SJCRH30 (cell line): ENCODE measurements around the gene NR4A3. TPM values are rescaled to one million over a fixed set of nuclear protein-coding genes. Genes with fewer than 3 reads are reported as not detected.

Experiments used
- DNase-seq, 2 experiments: peaks; one replicate each; pipeline ENCODE4 v3.0.0-alpha.2; 2015 to 2020
- H3K27ac ChIP-seq: fragments of 250-450 bp; sonication (Bioruptor Pico); 2 replicates; pipeline ENCODE4 v1.5.1; 2020; ENCODE audit warnings: mild to moderate bottlenecking, moderate library complexity
- H3K27me3 ChIP-seq: fragments of 250-450 bp; sonication (Bioruptor Pico); 2 replicates; pipeline ENCODE4 v1.5.1; 2020; ENCODE audit warnings: mild to moderate bottlenecking, moderate library complexity
- H3K36me3 ChIP-seq: fragments of 250-450 bp; sonication (Bioruptor Pico); 2 replicates; pipeline ENCODE4 v1.5.1; 2020; ENCODE audit warnings: mild to moderate bottlenecking, moderate library complexity
- H3K4me1 ChIP-seq: fragments of 250-450 bp; sonication (Bioruptor Pico); 2 replicates; pipeline ENCODE4 v1.5.1; 2020; ENCODE audit warnings: mild to moderate bottlenecking, moderate library complexity
- H3K4me3 ChIP-seq: fragments of 250-450 bp; sonication (Bioruptor Pico); 2 replicates; pipeline ENCODE4 v1.5.1; 2020; ENCODE audit warnings: mild to moderate bottlenecking, moderate library complexity
- H3K9me3 ChIP-seq: fragments of 250-450 bp; sonication (Bioruptor Pico); replicated peaks from 2 replicates; pipeline ENCODE4 v1.5.1; 2020; ENCODE audit warnings: mild to moderate bottlenecking, moderate library complexity
- total RNA-seq: library from RNA; depleted of rRNA; stranded (reverse); fragments of >200 nt; shearing (Covaris generic); gene quantifications from 2 replicates; pipeline ENCODE4 v1.2.3, GENCODE V29; 2014

NR4A3 gene
- total RNA-seq, 1 experiment from 2014 or later, result 0.32 TPM

DNA sequence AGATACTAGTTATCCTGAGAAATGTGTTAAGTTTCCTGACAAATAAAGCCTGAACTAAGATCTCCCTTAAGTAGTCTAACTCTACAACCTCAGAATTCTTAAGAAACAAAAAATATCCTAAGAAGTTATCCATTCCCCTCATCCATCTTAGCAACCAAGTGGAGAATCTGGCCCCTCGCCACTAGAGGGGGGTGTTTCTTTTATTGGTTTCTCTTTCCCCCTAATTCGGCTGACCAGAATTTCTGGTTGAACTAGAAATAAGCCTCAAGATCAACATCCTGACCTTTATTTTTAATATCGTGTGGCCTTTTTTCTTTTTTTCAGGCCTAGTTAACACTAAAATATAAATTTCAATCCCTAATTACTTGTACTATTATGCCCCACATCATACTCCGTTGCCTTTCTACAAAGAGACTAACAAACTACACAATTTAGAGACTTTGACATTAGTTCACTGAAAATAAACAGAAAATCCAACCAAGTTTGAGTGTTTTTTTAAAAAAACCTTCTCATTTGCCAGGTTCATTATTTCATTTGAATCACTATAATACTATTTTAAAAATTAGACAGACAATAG lies 14.3 kb upstream of the NR4A3 start:
- Histone ChIP-seq H3K27me3 (no peaks in the 10 kb centered on the region), H3K36me3 (peaks cover 7% of the 10 kb centered on the region; the same call in 1 of the 2 replicates), H3K27ac (no peak overlapping the region), H3K4me3 (no peak overlapping the region), H3K4me1 (no peaks in the 10 kb centered on the region), H3K9me3 (no peaks in the 10 kb centered on the region)
- peak; percentile 53 to 84 for DNase-seq

DNA sequence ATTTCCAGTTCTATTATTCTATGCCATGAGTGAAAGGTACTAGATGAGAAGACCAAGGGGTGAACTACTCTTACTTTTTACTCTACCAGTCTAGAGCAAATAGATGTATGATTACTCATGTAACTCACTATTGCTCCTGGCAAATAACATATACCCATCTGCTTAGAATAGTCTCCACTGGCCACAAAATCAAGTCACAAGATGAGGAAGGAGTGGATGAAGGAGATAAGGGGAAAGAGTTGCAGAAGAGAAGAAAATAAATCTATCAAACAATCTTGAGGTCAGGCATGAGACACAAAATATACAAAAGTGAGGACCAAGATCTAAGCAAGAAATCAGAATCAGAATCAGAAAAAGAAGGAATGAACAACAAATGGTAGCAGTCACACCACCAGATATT lies 13.7 kb upstream of the NR4A3 start:
- Histone ChIP-seq H3K27ac (no peak overlapping the region), H3K4me1 (no peaks in the 10 kb centered on the region), H3K9me3 (no peaks in the 10 kb centered on the region), H3K4me3 (no peak overlapping the region), H3K27me3 (no peaks in the 10 kb centered on the region), H3K36me3 (0 out of 2 replicates have a peak, but pooled peaks cover 3% of the 10 kb centered on the region)
- no peak for DNase-seq

DNA sequence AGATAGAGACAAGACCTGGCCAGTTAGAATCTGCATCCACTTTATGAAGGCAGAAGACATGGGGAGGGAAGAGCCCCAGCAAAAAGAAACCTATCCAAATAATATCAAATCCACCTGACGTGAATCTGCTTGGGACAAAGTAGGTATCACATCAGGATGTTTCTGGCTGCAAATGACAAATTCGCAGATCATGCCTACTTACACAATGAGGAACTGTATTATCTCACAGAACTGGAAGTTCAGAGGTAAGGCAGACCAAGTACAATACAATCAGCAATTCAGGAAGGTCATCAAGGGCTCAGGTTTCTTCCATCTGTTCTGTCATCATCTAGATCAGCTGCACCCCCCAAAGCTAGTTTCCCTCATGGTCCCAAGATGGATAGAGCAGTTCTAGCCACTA lies 13.2 kb upstream of the NR4A3 start:
- Histone ChIP-seq H3K36me3 (0 out of 2 replicates have a peak, but pooled peaks cover 3% of the 10 kb centered on the region), H3K4me1 (no peaks in the 10 kb centered on the region), H3K4me3 (no peak overlapping the region), H3K9me3 (no peaks in the 10 kb centered on the region), H3K27me3 (no peaks in the 10 kb centered on the region), H3K27ac (no peak overlapping the region)
- DNase-seq, result no peak

DNA sequence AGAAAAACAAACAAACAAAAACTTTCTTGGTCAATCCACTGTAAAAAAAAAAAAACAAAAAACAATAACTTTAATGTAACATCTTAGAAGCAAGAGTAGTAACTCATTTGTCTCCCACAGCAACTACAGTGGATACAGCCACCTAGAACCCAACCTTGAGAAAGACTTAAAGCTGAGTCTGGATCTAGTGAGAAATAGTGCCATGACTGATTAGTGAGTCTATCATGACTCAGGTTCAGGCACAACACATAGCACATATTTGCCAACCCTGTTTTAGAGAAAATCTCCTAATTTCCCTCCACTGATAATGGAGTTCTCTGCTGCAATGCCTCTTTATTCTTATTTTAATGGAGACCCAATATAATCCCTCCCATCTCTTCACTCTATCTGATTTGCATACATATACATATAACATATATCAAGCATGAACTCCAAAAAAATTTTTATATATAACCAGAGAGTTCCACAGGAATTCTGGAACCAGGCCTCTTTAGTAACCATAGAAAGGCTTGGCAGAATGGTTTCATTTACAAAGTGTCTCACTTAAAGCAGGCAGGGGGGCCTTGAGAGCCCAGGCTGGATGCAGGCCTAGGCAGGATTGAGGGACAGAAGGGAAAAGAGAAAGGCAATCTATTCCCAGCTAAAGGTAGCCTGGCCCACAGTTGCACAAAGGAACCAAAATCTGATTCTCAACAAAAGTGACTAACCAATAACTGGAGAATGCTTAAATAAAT lies 11.9 kb upstream of the NR4A3 start:
- DNase-seq, result no peak
- no peak overlapping the region for H3K4me3 ChIP-seq
- no peaks in the 10 kb centered on the region for H3K4me1 ChIP-seq
- 0 out of 2 replicates have a peak, but pooled peaks cover 3% of the 10 kb centered on the region for H3K36me3 ChIP-seq
- no peaks in the 10 kb centered on the region for H3K9me3 ChIP-seq
- no peak overlapping the region for H3K27ac ChIP-seq
- no peaks in the 10 kb centered on the region for H3K27me3 ChIP-seq

DNA sequence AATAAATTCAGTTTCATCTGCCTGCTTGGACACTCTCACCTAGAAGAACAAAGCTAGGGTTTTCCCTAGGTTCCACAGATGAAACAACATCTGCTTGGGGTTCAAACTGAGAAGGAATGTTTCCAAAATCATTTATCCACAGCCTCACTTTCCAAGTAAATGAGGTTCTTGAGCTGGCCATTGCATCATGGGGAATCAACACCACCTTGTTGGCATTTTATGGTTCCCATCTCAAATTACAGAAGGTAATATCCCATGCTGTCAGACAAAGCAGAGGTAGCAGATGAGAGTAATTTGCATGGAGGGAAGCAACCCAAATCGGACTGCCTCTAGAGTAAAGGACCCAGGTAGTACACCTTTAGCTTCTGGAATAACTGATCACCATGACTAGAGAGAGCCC lies 10.5 kb upstream of the NR4A3 start:
- Histone ChIP-seq H3K27ac (no peak overlapping the region), H3K4me3 (no peak overlapping the region), H3K4me1 (no peaks in the 10 kb centered on the region), H3K27me3 (no peaks in the 10 kb centered on the region), H3K36me3 (no peaks in the 10 kb centered on the region), H3K9me3 (no peaks in the 10 kb centered on the region)
- no peak for DNase-seq

DNA sequence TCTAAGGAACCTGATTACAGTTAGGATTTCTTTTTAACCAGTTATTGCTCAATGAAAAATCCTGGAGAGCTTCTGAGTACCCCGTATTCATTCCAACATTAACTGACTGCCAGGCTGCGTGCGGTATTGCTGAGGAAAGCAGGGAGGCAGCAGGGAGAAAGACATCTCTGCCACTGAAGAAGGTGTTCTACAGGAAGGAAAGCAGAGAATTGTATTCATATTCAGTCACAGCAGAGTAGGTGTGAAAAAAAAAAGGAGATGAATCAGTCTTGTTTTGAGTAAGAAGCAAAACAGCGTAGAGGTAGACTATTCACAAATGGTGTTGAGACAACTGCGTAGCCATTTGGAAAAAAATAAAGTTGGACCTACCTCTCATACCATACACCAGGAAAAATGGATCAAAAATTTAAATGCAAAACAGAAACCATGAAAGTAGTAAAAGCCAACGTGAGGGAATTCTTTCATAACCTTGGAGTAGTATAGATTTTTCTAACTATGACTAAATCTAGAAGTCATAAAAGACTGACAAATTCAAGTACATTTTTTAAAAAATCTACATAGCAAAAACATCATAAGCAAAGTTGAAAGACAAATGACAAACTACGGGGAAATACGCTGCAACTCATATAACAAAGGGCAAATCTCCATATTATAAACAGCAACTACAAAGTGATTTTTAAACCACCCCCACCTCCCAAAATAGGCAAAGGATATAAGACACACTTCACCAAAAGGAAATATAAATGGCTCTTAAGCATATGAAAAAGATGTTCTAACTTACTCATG lies 9.9 kb upstream of the NR4A3 start:
- Histone ChIP-seq H3K4me1 (no peaks in the 10 kb centered on the region), H3K4me3 (no peak overlapping the region), H3K27ac (no peak overlapping the region), H3K36me3 (no peaks in the 10 kb centered on the region), H3K9me3 (no peaks in the 10 kb centered on the region), H3K27me3 (no peaks in the 10 kb centered on the region)
- DNase-seq, result no peak

DNA sequence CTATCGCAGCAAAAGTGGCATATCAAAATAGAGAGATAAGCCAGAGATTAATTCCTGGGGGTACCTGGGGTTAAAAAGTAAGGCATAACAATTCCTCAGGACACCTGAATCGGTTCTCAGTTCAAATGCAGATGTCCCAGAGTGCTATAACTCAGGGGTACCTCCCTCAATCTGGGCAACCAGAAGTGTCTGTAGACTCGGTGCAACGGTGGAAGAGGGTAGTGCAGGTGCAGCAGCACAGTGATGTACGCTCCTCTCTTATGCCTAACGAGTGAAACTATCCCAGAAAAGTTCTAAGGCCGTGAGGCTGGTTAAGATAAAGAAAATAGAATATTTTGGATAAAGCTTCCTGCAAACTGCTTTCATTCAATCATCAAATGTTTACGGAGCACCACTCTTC lies 7.9 kb upstream of the NR4A3 start:
- Histone ChIP-seq H3K27me3 (no peaks in the 10 kb centered on the region), H3K4me3 (no peak overlapping the region), H3K27ac (no peak overlapping the region), H3K4me1 (peaks cover 4% of the 10 kb centered on the region; the same call in 1 of the 2 replicates), H3K36me3 (no peaks in the 10 kb centered on the region), H3K9me3 (no peaks in the 10 kb centered on the region)
- DNase-seq, result no peak

DNA sequence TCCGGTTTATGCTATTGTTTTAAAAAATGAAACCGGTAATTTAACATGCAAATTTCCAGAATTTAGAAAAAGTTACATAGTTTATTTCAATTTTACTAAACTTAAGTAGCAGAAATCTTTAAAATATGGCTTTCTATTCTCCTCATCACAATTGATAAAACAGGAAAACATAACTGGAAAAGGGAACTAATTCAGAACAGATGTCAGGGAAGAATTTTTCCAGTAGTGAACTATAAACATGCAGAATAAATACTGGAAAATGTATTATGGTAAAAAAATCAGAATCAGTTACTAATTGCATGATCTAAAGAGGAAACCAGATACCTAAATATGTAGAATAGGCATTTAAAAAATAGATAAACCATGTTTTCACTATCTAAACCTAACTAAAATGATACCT lies 7.3 kb upstream of the NR4A3 start:
- Histone ChIP-seq H3K36me3 (no peaks in the 10 kb centered on the region), H3K27me3 (no peaks in the 10 kb centered on the region), H3K4me1 (peaks cover 4% of the 10 kb centered on the region; the same call in 1 of the 2 replicates), H3K9me3 (no peaks in the 10 kb centered on the region), H3K4me3 (no peak overlapping the region), H3K27ac (no peak overlapping the region)
- no peak for DNase-seq

DNA sequence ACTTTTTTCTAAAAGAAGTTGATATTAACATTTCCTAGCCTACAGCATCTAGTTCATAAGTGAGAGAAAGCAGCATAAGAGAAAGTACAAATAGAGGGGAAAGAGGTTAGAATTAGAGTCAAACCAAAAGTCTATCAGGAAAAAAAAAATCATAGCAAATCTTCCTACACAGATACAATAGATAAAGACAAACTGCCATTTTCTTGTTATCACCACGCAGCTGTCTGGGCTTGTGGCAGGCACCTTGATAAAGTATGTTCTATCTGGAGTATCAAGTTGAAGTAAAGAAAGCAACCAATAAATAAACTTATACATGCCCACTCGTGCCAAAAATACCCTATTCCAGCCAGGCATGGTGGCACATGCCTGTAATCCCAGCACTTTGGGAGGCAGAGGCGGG lies 5.3 kb upstream of the NR4A3 start:
- no peaks in the 10 kb centered on the region for H3K27me3 ChIP-seq
- peaks cover 4% of the 10 kb centered on the region; the same call in 1 of the 2 replicates for H3K4me1 ChIP-seq
- H3K36me3 ChIP-seq, result no peaks in the 10 kb centered on the region
- H3K27ac ChIP-seq, result no peak overlapping the region
- H3K9me3 ChIP-seq, result no peaks in the 10 kb centered on the region
- DNase-seq, result no peak
- no peak overlapping the region for H3K4me3 ChIP-seq

DNA sequence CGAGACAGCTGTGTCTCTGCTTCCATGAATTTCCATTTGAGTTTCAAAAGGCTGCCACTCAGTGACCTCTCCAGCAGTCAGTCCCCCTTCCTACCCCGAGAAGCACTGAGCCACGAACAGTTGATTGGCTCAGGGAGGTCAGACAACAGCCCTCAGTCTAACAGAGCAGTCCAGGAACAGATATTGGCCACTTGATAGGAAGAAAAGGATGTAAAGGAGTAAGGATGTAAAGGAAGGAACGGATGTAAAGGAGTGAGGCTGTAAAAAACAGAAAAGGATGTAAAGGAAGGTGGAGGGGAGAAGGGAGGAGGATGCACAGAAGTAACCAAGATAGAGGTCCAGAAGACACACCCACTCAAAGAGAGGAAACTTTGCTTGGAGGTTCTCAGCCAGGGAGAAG lies 3.2 kb upstream of the NR4A3 start:
- Histone ChIP-seq H3K27ac (peak overlapping the region; percentile 96), H3K4me3 (peak overlapping the region; percentile 86), H3K27me3 (no peaks in the 10 kb centered on the region), H3K36me3 (no peaks in the 10 kb centered on the region), H3K9me3 (no peaks in the 10 kb centered on the region), H3K4me1 (peaks cover 4% of the 10 kb centered on the region; the same call in 1 of the 2 replicates)
- DNase-seq, result peak; percentile 32 to 56

DNA sequence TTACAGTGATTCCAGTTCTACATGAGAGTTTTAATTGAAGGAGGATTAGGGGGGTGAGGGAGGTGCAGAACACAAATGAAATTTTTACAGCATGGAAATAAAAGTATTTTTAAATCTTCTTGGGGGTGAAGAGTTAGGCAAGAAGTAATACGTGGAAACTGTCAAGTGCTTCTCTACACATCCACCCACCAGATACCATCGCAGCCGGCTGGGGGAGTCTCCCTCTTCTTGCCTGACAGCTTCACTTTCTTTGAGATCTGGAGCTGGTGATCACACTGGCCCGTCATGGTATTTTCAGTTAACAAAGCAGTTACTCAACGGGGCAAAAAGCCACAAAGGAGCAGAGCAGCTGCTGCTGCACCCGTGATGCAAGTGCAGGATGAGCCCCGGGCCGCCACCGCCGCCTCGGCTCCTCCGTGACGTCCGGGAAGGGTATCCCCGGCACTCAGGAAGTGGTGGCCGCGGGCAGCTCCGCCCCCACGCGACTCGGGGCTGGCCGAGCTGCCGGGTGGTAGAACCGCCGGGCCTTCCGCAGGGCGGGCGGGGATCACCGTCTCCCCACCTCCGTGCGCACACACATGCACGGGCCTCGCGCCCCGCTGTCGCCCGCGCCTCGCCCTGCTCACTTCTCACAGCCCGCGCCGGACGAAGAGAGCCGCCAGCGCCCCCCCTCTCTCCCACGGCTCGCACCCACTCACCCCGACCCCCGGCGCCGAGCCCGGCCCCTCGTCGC lies 2.4 kb upstream of the NR4A3 start:
- Histone ChIP-seq H3K4me3 (peak overlapping the region; percentile 86), H3K36me3 (no peaks in the 10 kb centered on the region), H3K9me3 (no peaks in the 10 kb centered on the region), H3K27ac (peak overlapping the region; percentile 96), H3K27me3 (no peaks in the 10 kb centered on the region), H3K4me1 (peaks cover 4% of the 10 kb centered on the region; the same call in 1 of the 2 replicates)
- DNase-seq, result peak; percentile 91 to 94

DNA sequence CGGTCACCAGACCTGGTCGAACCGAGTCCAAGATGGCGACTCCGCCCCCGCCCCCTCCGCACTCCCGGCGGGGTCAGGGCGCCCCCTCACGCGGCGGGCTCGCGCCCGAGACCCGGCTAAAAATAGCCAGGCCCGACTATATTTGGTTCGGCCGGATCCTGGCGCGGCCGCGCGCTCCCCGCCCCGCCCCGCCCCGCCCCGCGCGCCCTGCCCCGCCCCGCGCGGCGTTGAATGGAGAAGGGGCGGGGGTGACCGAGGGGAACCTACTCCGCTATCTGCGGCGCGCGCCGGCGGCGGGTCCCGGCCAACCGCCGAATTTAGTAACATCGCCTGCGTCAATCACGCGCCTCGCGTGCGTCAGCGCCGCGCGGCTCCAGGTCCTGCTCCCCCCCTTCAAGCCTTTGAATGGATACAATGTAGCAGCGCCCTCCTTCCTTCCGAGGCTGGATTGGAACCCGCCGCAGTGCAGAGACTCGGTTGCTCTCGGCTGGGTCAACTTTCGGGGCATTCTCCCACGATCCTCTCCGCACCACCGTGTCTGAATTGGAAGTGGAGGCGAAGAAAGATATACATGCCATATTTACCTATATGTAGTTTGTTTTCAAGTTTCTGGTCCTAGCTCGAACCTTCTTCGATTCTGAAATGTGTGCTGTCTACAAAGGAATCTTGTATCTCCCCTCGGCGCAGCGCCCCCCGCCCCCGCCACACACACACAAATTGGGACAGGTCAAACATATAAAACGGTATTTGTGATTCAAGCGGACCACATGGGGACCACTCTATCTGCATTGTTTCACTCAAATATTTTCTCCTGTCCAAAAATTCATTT lies 1.6 kb upstream of the NR4A3 start:
- Histone ChIP-seq H3K36me3 (no peaks in the 10 kb centered on the region), H3K9me3 (no peaks in the 10 kb centered on the region), H3K4me3 (peak overlapping the region; percentile 86), H3K27me3 (no peaks in the 10 kb centered on the region), H3K4me1 (peaks cover 4% of the 10 kb centered on the region; the same call in 1 of the 2 replicates), H3K27ac (peak overlapping the region; percentile 96)
- DNase-seq, result peak; percentile 95 to 96

DNA sequence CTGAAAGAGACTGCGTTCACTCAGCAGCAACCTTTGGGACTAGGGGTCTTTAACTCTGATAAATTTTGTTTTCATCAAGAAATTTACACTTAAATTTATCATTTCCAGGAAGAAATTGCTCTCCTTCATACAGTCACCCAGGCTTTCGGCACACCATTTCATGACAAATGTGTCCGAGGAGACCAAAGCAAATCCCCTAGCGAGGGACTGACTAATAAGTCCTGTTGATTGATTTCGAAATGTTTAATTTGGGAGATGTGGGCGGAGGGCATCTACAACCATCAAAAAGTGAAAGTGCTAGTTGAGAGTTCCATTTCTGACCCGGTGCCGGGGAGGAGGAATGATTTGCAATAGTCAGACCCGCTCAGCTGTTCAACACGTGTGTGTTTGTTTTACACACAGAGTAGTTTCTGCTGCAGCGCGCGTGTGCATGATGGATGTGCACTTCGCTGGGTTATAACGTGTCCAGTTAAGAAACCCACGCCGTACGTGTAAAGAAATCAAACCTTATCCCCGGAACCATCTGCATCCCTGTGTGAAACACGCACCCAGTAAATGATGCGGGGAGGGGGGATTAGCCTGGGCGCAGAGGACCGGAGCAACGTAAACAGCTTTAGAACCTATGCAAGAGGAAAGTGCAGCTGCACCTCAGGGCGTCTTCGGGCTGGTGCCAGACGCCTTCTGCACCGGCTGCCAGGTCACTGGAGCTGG lies 845 bp upstream of the NR4A3 start:
- H3K9me3 ChIP-seq, result no peaks in the 10 kb centered on the region
- no peaks in the 10 kb centered on the region for H3K36me3 ChIP-seq
- peak; percentile 43 to 62 for DNase-seq
- H3K4me1 ChIP-seq, result peaks cover 4% of the 10 kb centered on the region; the same call in 1 of the 2 replicates
- H3K4me3 ChIP-seq, result peak overlapping the region; percentile 86
- no peaks in the 10 kb centered on the region for H3K27me3 ChIP-seq
- peak overlapping the region; percentile 45 for H3K27ac ChIP-seq
